ENCODE data around the gene PYGL.
"Not testable (repeated sequence)": the region's sequence is repeated elsewhere in the genome, so short reads cannot be mapped to it uniquely, and the experiment has no call there.

Gene PYGL

DNA sequence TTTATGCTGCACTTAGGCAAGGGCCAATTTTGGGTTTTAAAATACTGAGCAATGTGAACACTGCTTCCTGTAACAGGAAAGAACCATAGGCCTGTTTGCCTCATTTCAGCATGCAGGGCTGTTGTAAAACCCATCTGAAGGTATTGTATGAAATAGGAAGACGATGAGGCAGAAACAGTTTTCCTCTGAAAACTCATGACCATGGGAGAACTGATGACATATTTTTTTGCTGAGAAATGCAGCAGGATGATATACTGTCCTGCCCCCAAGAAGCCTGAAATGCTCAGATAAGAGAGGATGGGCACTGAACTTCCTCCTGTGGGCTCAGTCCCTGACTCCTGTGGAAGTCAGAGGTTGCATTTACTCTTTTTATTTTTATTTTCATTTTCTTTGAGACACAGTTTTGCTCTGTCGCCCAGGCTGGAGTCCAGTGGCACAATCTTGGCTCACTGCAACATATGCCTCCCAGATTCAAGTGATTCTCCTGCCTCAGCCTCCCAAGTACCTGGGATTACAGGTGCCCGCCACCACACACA, 17.4 kb downstream of the PYGL start:
- Histone ChIP-seq H3K79me2 (ENCODE audit: control insufficient read depth, insufficient read depth, low read length, unreplicated experiment) (no peaks in the 10 kb centered on the region), H2AFZ (ENCODE audit: low read length, unreplicated experiment) (no peak overlapping the region), H3K36me3 (ENCODE audit: insufficient read depth, low read length) (peaks cover 56% of the 10 kb centered on the region), H3K27me3 (ENCODE audit: insufficient read depth, low read length) (no peaks in the 10 kb centered on the region), H3K4me3 (ENCODE audit: low read depth, low read length) (no peak overlapping the region), H3K4me1 (ENCODE audit: control insufficient read depth, insufficient read depth, low read length, unreplicated experiment) (peaks cover 4% of the 10 kb centered on the region), H3K27ac (ENCODE audit: low read depth, low read length) (no peak overlapping the region)

- no peak overlapping the region for H3K27ac ChIP-seq (ENCODE audit: low read depth, low read length)
- H3K4me3 ChIP-seq (ENCODE audit: low read depth, low read length): no peak overlapping the region
- H3K4me1 ChIP-seq (ENCODE audit: control insufficient read depth, insufficient read depth, low read length, unreplicated experiment): peaks cover 16% of the 10 kb centered on the region
- H3K36me3 ChIP-seq (ENCODE audit: insufficient read depth, low read length): peaks cover 41% of the 10 kb centered on the region
- no peak overlapping the region for H2AFZ ChIP-seq (ENCODE audit: low read length, unreplicated experiment)
- H3K27me3 ChIP-seq (ENCODE audit: insufficient read depth, low read length): no peaks in the 10 kb centered on the region
- H3K79me2 ChIP-seq (ENCODE audit: control insufficient read depth, insufficient read depth, low read length, unreplicated experiment): no peaks in the 10 kb centered on the region
These were observed 19.4 kb downstream of the PYGL start for GRCh38 chr14:50924843-50925242.

- H3K36me3 ChIP-seq (ENCODE audit: insufficient read depth, low read length): peaks cover 37% of the 10 kb centered on the region
- no peaks in the 10 kb centered on the region for H3K79me2 ChIP-seq (ENCODE audit: control insufficient read depth, insufficient read depth, low read length, unreplicated experiment)
- no peak overlapping the region for H3K27ac ChIP-seq (ENCODE audit: low read depth, low read length)
- no peak overlapping the region for H2AFZ ChIP-seq (ENCODE audit: low read length, unreplicated experiment)
- H3K4me1 ChIP-seq (ENCODE audit: control insufficient read depth, insufficient read depth, low read length, unreplicated experiment): peaks cover 16% of the 10 kb centered on the region
- H3K4me3 ChIP-seq (ENCODE audit: low read depth, low read length): no peak overlapping the region
- H3K27me3 ChIP-seq (ENCODE audit: insufficient read depth, low read length): no peaks in the 10 kb centered on the region
These were observed 20.0 kb downstream of the PYGL start for GRCh38 chr14:50924236-50924635.

GRCh38 chr14:50922803-50923202, 21.5 kb downstream of the PYGL start:
- Histone ChIP-seq H3K4me1 (ENCODE audit: control insufficient read depth, insufficient read depth, low read length, unreplicated experiment) (peaks cover 12% of the 10 kb centered on the region), H3K4me3 (ENCODE audit: low read depth, low read length) (no peak overlapping the region), H3K27me3 (ENCODE audit: insufficient read depth, low read length) (no peaks in the 10 kb centered on the region), H3K79me2 (ENCODE audit: control insufficient read depth, insufficient read depth, low read length, unreplicated experiment) (no peaks in the 10 kb centered on the region), H2AFZ (ENCODE audit: low read length, unreplicated experiment) (no peak overlapping the region), H3K27ac (ENCODE audit: low read depth, low read length) (no peak overlapping the region), H3K36me3 (ENCODE audit: insufficient read depth, low read length) (peaks cover 39% of the 10 kb centered on the region)

- H3K36me3 ChIP-seq (ENCODE audit: insufficient read depth, low read length): peaks cover 51% of the 10 kb centered on the region
- peak overlapping the region; percentile 79 for H2AFZ ChIP-seq (ENCODE audit: low read length, unreplicated experiment)
- no peaks in the 10 kb centered on the region for H3K27me3 ChIP-seq (ENCODE audit: insufficient read depth, low read length)
- H3K79me2 ChIP-seq (ENCODE audit: control insufficient read depth, insufficient read depth, low read length, unreplicated experiment): no peaks in the 10 kb centered on the region
- peaks cover 12% of the 10 kb centered on the region for H3K4me1 ChIP-seq (ENCODE audit: control insufficient read depth, insufficient read depth, low read length, unreplicated experiment)
- H3K4me3 ChIP-seq (ENCODE audit: low read depth, low read length): peak overlapping the region; percentile 31; the same call in 1 of the 2 replicates
- H3K27ac ChIP-seq (ENCODE audit: low read depth, low read length): peak overlapping the region; percentile 89
These were observed 23.6 kb downstream of the PYGL start for GRCh38 chr14:50920482-50921230.

GRCh38 chr14:50919524-50919923, 24.8 kb downstream of the PYGL start:
- not testable (repeated sequence) for H3K27me3 ChIP-seq (ENCODE audit: insufficient read depth, low read length)
- peaks cover 54% of the 10 kb centered on the region for H3K36me3 ChIP-seq (ENCODE audit: insufficient read depth, low read length)
- peaks cover 12% of the 10 kb centered on the region for H3K4me1 ChIP-seq (ENCODE audit: control insufficient read depth, insufficient read depth, low read length, unreplicated experiment)

DNA sequence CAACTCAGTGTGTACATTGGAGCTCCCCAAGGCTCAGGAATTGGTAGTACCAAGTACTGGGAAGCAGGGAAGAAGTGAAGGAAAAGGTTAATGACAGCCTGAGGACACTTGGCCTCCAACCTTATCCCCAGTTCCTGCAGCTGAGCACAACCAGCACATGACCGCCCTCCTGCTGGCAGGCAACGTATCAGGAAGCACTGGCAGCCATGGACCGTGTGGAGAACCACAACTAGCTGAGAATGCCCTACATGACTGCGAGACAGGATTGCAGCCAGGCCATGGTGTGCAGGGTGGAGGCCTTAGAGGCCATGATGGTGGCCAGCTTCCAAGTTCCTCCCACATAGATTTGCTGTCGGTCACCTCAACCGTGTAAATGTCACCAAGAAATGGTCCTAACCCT, 26.8 kb downstream of the PYGL start:
- Histone ChIP-seq H3K4me1 (ENCODE audit: control insufficient read depth, insufficient read depth, low read length, unreplicated experiment) (peaks cover 12% of the 10 kb centered on the region), H3K27me3 (ENCODE audit: insufficient read depth, low read length) (no peaks in the 10 kb centered on the region), H3K79me2 (ENCODE audit: control insufficient read depth, insufficient read depth, low read length, unreplicated experiment) (no peaks in the 10 kb centered on the region), H2AFZ (ENCODE audit: low read length, unreplicated experiment) (no peak overlapping the region), H3K36me3 (ENCODE audit: insufficient read depth, low read length) (peaks cover 48% of the 10 kb centered on the region), H3K27ac (ENCODE audit: low read depth, low read length) (no peak overlapping the region), H3K4me3 (ENCODE audit: low read depth, low read length) (no peak overlapping the region)

More at GRCh38 chr14:50919524-50919923, 24.8 kb downstream of the PYGL start:
- H3K27ac ChIP-seq (ENCODE audit: low read depth, low read length); H3K4me3 ChIP-seq (ENCODE audit: low read depth, low read length); H3K79me2 ChIP-seq (ENCODE audit: control insufficient read depth, insufficient read depth, low read length, unreplicated experiment); H2AFZ ChIP-seq (ENCODE audit: low read length, unreplicated experiment): not testable (repeated sequence)

DNA sequence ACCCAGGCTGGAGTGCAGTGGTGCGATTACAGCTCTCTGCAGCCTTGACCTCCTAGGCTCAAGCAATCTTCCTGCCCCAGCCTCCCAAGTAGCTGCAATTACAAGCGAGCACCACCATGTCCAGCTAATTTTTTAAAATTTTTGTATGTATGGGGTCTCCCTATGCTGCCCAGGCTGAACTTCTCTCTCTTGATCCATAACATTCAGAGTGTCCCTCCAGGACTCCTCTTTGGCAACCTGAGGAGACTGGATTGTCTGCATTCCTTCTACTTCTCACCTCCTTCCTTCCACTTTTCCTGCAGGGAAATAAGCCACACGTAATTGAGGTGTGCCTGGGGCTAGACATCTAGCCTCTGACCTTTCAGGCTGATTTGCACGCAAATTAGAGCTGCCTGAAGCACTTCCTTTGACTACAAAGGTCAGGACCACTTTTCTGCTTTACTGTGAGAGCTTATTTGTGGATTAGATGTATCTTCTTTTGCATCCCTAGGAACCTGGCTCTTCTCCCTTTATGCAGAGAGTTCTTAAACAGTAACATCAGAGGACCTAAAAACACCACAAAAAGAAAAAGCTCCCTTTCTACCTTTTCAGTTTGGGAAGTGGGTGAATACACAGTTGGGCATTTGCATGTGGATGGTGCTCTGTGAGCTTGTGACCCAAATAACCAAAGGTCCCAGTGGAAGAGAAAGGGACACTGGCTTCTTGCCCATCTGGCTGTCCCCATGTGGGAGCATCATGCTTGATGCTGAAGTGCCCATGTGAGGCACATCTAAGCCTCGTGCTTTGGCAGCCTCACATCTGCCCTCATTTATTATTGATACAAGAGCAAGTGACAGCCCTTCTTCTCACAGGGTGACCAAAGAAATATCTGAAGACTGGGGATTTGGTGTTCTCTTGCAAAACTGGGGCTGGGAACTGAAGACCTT, 33.5 kb downstream of the PYGL start:
- H3K27ac ChIP-seq (ENCODE audit: low read depth, low read length): no peak overlapping the region
- no peak overlapping the region for H2AFZ ChIP-seq (ENCODE audit: low read length, unreplicated experiment)
- no peak overlapping the region for H3K4me3 ChIP-seq (ENCODE audit: low read depth, low read length)
- no peaks in the 10 kb centered on the region for H3K27me3 ChIP-seq (ENCODE audit: insufficient read depth, low read length)
- no peaks in the 10 kb centered on the region for H3K79me2 ChIP-seq (ENCODE audit: control insufficient read depth, insufficient read depth, low read length, unreplicated experiment)
- H3K36me3 ChIP-seq (ENCODE audit: insufficient read depth, low read length): peaks cover 57% of the 10 kb centered on the region
- no peaks in the 10 kb centered on the region for H3K4me1 ChIP-seq (ENCODE audit: control insufficient read depth, insufficient read depth, low read length, unreplicated experiment)

DNA sequence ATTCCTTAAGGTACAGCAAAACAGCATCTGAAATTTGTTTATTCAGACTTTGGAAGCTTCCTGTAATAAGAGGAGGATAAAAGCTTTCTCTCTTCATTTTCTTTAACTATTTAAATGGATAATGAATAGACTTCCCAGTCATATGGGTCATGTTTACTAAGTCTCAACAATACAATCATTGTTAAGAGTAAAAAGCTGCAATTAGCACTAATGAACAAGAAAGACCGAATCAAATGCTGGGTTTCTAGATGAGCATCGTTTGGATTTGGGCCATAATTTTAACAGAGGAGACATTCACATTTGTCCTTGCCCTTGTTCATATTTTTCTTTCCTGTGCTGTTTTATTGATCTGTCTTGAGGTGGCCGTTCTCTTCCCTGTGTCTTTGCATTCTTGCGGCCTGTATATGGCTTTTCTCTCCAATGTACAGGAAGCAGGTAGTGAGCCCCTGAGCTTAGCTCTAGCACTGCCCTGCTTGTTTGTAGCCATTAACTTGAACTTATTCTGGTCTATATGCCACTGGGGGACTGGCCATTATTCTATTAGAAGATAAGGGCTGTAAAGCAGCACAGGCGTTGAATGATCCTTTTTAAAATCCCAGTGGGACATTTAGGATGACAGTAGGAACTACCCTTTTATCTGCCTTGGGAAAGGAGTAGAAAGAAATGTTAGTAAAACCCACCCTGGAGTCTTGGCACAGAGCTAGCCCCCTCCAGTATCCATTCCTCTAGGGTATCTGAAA, 37.8 kb downstream of the PYGL start:
- peaks cover 52% of the 10 kb centered on the region for H3K36me3 ChIP-seq (ENCODE audit: insufficient read depth, low read length)

DNA sequence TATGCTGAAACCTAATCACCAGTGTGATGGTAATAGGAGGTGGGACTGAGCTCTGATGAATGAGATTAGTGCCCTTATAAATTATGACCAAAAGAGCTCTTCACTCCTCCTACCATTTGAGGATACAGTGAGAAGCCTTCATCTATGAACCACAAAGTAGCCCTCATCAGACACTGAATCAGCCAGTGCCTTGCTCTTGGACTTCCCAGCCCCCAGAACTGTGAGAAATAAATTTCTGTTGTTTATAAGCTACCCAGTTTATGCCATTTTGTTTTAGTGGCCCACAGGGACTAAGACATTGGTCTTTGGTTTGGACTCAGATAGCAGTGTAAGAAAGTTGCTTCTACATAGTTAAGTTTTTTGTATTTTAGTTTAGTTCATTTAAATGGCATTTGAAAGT, 39.6 kb downstream of the PYGL start:
- Histone ChIP-seq H3K27me3 (ENCODE audit: insufficient read depth, low read length) (no peaks in the 10 kb centered on the region), H3K4me1 (ENCODE audit: control insufficient read depth, insufficient read depth, low read length, unreplicated experiment) (no peaks in the 10 kb centered on the region), H3K27ac (ENCODE audit: low read depth, low read length) (no peak overlapping the region), H2AFZ (ENCODE audit: low read length, unreplicated experiment) (no peak overlapping the region), H3K36me3 (ENCODE audit: insufficient read depth, low read length) (peaks cover 45% of the 10 kb centered on the region), H3K4me3 (ENCODE audit: low read depth, low read length) (no peak overlapping the region), H3K79me2 (ENCODE audit: control insufficient read depth, insufficient read depth, low read length, unreplicated experiment) (no peaks in the 10 kb centered on the region)

More for the DNA sequence above, 37.8 kb downstream of the PYGL start:
- H2AFZ ChIP-seq (ENCODE audit: low read length, unreplicated experiment): no peak overlapping the region
- H3K27ac ChIP-seq (ENCODE audit: low read depth, low read length): no peak overlapping the region
- no peaks in the 10 kb centered on the region for H3K27me3 ChIP-seq (ENCODE audit: insufficient read depth, low read length)
- H3K4me3 ChIP-seq (ENCODE audit: low read depth, low read length): no peak overlapping the region
- H3K4me1 ChIP-seq (ENCODE audit: control insufficient read depth, insufficient read depth, low read length, unreplicated experiment): no peaks in the 10 kb centered on the region
- no peaks in the 10 kb centered on the region for H3K79me2 ChIP-seq (ENCODE audit: control insufficient read depth, insufficient read depth, low read length, unreplicated experiment)
